DMS153 treated with DMSO at 0.1 percent for 48 hours (cell line): ENCODE data around the gene MAP3K7.
A peak's percentile ranks its signal among the peaks of the same experiment; 100 is the strongest.

ENCODE experiments used
- DNase-seq: peaks from one replicate; lab custom pipeline; 2025; ENCODE audit not compliant: unreplicated experiment; lab: John Stamatoyannopoulos, UW

Gene MAP3K7

GRCh38 chr6:90485635-90486277 lies 101.1 kb downstream of the MAP3K7 start:
- DNase-seq: no peak

- DNase-seq: no peak
Measured at GRCh38 chr6:90484903-90485302, 102.0 kb downstream of the MAP3K7 start.

- no peak for DNase-seq
Measured at GRCh38 chr6:90484385-90484784, 102.5 kb downstream of the MAP3K7 start.

- DNase-seq: no peak
Measured at GRCh38 chr6:90483956-90484355, 102.9 kb downstream of the MAP3K7 start.

GRCh38 chr6:90483116-90483839 lies 103.6 kb downstream of the MAP3K7 start:
- no peak for DNase-seq

GRCh38 chr6:90480666-90481065 lies 106.2 kb downstream of the MAP3K7 start:
- no peak for DNase-seq

- no peak for DNase-seq
Measured at GRCh38 chr6:90479603-90479926, 107.3 kb downstream of the MAP3K7 start.

- DNase-seq: peak; percentile 89
Measured at GRCh38 chr6:90478789-90479602, 107.9 kb downstream of the MAP3K7 start.

GRCh38 chr6:90478278-90478677 lies 108.6 kb downstream of the MAP3K7 start:
- no peak for DNase-seq

- no peak for DNase-seq
Measured at GRCh38 chr6:90477366-90477765, 109.5 kb downstream of the MAP3K7 start.

GRCh38 chr6:90472716-90473115 lies 114.2 kb downstream of the MAP3K7 start:
- DNase-seq: no peak

- DNase-seq: no peak
Measured at GRCh38 chr6:90471263-90471662, 115.6 kb downstream of the MAP3K7 start.

GRCh38 chr6:90469906-90470305 lies 117.0 kb downstream of the MAP3K7 start:
- no peak for DNase-seq

- no peak for DNase-seq
Measured at GRCh38 chr6:90468859-90469258, 118.0 kb downstream of the MAP3K7 start.

GRCh38 chr6:90468080-90468479 lies 118.8 kb downstream of the MAP3K7 start:
- no peak for DNase-seq

- no peak for DNase-seq
Measured at GRCh38 chr6:90467546-90467945, 119.3 kb downstream of the MAP3K7 start.

GRCh38 chr6:90466154-90466940 lies 120.5 kb downstream of the MAP3K7 start:
- no peak for DNase-seq

GRCh38 chr6:90465686-90466085 lies 121.2 kb downstream of the MAP3K7 start:
- no peak for DNase-seq

- no peak for DNase-seq
Measured at GRCh38 chr6:90464507-90464906, 122.4 kb downstream of the MAP3K7 start.

GRCh38 chr6:90463874-90464273 lies 123.0 kb downstream of the MAP3K7 start:
- DNase-seq: no peak
